HG03442 (cell line): ENCODE results near the gene LRBA.
"Not testable (repeated sequence)": the region's sequence is repeated elsewhere in the genome, so short reads cannot be mapped to it uniquely, and the experiment has no call there.

ENCODE experiments used
- ATAC-seq: cut with Tn5 transposase; IDR thresholded peaks from one replicate; pipeline ENCODE4 v1.9.1; 2021; ENCODE audit warnings: mild to moderate bottlenecking, moderate library complexity; ENCODE audit not compliant: unreplicated experiment

LRBA gene, protein sequence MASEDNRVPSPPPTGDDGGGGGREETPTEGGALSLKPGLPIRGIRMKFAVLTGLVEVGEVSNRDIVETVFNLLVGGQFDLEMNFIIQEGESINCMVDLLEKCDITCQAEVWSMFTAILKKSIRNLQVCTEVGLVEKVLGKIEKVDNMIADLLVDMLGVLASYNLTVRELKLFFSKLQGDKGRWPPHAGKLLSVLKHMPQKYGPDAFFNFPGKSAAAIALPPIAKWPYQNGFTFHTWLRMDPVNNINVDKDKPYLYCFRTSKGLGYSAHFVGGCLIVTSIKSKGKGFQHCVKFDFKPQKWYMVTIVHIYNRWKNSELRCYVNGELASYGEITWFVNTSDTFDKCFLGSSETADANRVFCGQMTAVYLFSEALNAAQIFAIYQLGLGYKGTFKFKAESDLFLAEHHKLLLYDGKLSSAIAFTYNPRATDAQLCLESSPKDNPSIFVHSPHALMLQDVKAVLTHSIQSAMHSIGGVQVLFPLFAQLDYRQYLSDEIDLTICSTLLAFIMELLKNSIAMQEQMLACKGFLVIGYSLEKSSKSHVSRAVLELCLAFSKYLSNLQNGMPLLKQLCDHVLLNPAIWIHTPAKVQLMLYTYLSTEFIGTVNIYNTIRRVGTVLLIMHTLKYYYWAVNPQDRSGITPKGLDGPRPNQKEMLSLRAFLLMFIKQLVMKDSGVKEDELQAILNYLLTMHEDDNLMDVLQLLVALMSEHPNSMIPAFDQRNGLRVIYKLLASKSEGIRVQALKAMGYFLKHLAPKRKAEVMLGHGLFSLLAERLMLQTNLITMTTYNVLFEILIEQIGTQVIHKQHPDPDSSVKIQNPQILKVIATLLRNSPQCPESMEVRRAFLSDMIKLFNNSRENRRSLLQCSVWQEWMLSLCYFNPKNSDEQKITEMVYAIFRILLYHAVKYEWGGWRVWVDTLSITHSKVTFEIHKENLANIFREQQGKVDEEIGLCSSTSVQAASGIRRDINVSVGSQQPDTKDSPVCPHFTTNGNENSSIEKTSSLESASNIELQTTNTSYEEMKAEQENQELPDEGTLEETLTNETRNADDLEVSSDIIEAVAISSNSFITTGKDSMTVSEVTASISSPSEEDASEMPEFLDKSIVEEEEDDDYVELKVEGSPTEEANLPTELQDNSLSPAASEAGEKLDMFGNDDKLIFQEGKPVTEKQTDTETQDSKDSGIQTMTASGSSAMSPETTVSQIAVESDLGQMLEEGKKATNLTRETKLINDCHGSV (N-terminal part only)

DNA sequence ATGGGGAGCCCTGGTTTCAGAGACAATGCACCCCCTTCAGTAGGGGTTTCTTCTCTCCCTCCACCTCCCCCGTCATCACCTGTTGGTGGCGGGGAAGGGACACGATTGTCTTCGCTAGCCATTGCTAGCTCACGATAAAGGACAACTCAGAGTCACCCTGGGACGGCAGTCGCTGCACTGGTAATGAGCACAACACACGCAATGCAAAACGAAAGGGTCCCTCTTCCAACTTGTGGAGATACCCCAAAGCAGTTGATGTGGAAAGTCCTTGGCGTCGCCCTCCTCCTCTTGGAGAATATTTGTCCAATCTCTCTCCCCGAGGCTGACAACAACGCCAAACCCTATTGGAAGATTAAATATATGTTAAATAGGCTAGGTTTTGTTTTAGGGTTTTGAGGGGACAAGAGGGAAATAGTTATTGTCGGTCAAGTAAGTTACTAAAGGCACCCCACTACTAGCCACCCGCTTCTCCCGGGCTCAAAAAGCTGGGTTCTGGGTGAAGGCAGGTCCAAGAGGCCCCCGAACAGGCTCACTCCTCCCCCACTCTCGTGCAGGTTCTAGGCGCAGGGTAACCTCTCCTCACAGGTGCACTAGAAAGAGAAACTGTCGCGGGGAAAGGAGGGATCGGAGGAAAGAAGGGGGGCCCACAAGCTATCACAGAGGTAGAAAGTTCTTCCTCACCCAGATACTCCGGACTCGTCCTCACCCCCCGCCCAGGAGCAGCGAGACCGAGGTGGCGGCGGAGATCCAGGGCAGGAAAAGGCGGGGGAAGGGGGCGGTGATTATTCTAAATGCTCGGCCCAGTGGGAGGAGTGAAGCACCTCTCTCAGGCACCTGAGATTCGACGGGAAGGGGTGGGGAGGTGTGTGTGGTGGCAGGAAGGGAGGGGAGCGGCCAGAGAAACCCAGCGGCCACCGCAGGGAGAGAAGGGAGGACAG is at the start of gene LRBA:
TSS of gene LRBA (minus strand) at position 764 of the 938 bp plus-strand sequence. CDS start at position 122, 642 bp downstream.
- peak; percentile 62 for ATAC-seq

DNA sequence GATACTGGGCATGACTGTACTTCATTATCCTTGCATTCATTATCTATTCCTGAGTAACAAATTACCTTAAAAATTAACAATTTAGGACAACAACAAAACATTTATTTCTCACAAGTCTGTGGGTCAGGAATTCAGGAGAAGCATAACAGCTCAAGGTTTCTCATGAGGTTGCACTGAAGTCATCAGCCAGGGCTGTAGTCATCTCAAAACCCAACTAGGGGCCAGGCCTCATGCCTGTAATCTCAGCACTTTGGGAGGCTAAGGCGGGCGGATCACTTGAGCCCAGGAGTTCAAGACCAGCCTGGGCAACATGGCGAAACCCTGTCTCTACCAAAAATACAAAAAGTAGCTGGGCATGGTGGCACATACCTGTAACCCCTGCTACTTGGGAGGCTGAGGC is 48.1 kb upstream of the LRBA start:
- ATAC-seq = not testable (repeated sequence)

DNA sequence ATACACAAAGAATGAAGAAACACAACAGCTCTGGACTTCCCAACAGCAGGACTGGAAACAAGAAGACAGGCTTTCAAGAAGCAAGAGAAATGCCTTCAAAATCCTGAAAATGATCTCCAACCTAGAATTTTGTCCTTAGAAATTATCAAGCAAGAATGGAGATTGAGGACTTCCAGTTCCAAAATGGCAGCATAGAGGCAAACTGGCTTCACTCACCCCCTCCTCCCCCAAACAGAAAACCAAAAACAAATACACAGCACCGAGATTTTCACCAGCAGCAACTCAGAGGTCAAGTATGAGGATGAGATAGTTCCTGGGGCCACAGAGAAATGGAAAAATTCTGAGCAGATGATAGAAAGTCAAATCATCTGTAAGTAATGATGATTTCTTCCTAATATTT is 40.5 kb upstream of the LRBA start:
- no peak for ATAC-seq

DNA sequence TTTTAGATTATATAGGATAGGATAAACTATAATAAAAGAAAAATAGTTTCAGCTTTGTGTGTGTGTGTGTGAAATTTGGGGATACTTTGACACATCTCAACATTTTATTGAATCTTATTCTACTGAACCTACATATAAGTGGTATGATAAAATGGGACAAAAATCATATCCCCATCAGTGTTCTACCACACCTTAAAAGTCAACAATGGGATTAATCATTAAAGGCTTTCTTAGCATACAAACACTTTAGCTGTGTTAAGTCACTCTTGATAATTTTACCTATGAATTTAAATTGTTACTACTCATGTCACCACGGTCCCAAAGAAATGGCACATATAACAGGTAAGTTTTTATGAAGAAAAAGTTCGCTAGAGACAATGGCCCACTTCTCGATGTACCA is 37.7 kb upstream of the LRBA start:
- peak; percentile 5 for ATAC-seq

DNA sequence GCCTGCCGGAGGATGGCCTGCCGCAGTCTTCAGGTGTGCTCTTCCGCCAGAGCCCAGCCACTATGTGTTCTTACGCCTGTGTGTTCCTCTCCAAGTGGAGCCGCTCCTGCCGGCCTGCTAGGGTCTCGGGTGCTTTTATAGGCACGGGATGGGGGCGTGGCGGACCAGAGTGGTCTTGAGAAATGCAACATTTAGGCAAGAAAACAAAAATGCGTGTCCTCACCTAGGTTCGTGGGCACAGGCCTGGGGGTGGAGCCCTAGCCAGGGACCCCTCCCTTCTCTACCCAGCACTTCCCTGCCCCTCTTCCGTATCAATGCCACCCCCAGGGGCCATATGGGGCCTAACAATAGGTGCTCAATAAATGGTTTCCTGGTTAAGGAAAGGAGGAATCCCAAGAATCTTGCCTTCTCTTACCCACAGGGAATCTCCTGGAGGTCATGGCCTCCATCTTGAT is 34.4 kb upstream of the LRBA start:
- ATAC-seq = no peak

DNA sequence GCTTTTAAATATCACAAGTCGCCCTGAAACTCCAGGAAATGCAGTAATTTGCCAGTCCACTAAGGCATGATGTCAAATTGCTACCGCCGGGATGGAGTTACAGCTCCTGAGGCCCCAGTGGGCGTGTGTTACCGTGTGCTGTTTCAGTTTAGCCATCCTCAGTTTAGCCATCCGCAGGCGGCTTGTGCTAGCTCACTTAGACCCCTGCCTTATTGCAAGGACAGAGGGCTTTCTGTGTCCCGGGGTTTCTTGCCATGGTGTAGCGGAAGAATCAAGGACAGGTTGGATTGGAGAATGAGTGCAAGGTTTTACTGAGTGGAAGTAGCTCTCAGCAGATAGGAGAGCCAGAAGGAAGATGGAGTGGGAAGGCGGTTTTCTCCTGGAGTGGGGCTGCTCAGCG is 33.8 kb upstream of the LRBA start:
- no peak for ATAC-seq

DNA sequence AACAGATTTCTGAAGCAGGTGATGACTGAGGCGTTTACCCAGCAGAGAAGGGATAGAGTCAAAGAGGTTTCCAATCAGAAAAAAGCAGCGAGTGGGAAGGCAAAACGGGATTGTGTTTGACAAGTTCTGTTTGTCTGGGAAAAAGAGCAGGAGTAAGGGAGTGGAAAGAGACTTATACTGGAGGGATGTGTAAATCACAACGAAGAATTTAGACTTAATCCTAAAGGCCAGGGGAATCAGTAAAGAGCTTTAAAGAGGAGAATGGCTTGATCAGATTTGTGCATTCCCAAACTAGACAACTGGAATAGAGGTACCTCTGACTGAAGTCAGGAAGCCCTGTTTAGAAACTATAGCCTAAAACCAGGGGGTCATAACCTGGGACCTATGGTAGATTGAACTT is 31.5 kb upstream of the LRBA start:
- no peak for ATAC-seq

DNA sequence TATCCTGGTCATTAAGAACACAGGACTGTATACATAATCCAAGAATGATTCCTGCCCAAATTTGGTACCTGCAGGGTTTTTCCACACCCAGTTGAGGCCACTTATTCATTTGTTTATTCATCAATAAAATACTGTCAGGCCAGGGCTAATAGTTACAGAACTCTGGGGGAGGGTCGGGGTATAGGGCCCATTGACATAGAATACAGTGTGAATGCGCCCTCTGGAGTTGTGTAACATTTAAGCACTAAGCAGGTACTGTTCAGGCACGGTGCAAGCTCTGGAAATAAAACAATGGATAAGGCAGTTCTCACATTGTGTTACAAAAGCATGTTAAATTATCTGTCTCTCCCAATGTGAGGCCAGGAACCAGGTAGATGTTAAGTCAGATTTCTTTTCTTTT is 30.8 kb upstream of the LRBA start:
- no peak for ATAC-seq

DNA sequence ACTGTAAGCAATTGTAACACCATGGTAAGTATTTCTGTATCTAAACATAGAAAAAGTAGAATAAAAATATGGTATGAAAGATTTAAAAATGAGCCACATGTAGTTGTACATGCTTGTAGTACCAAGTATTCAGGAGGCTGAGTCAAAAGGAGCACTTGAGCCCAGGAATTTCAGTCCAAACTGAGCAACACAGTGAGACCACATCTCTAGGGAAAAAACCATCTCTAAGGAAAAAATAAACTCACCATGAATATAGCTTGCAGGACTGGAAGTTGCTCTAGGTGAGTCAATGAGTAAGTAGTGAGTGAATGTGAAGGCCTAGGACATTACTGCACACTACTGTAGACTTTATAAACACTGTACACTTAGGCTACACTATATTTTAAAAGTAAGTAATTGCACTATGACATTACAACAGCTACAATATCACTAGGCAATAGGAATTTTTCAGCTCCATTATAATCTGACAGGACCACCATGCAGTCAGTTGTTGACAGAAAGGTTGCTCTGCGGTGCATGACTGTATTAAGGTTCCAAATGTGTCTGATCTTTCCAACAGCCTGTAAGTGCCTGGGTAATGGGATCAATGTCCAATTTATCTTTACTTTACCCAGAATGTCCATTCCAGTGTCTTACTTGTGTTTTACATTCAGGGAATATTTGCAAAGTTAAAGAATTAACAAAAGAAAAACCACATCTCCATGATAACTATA is 28.9 kb upstream of the LRBA start:
- ATAC-seq = no peak

DNA sequence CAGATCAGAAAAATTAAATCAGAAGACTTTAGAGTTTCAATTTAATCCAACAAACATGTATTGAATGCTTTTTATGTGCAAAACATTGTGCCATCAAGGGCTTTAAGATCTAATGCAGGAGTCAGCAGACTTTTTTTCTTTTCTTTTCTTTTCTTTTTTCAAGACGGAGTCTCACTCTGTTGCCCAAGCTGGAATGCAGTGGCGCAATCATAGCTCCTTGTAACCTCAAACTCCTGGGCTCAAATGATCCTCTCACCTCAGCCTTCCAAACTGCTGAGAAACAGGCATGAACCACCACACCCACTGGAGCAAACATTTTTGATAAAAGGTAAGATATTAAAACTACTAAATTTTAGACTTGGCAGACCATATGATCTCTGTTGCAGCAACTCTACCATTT is 24.6 kb upstream of the LRBA start:
- no peak for ATAC-seq

DNA sequence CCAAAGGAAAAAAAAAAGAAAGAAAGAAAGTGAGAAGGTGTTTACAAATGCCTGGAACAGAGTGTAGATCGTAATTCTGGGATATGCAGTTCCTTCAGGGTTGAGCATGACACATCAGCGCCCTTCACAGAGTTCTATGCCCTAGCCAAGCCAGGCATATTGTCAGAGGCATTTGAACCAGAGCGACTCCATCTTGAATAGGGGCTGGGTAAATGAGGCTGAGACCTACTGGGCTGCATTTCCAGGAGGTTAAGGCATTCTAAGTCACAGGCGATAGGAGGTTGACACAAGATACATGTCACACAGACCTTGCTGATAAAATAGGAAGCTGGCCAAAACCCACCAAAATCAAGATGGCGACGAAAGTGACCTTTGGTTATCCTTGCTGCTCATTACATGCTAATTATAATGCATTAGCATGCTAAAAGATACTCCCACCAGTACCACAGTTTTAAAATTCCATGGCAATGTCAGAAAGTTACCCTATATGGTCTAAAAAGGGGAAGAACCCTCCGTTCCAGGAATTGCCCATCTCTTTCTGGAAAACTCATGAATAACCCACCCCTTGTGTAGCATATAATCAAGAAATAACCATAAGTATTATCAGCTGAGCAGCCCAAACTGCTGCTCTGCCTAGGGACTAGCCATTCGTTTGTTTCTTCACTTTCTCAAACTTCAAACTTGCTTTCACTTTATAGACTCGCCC is 23.5 kb upstream of the LRBA start:
- no peak for ATAC-seq

DNA sequence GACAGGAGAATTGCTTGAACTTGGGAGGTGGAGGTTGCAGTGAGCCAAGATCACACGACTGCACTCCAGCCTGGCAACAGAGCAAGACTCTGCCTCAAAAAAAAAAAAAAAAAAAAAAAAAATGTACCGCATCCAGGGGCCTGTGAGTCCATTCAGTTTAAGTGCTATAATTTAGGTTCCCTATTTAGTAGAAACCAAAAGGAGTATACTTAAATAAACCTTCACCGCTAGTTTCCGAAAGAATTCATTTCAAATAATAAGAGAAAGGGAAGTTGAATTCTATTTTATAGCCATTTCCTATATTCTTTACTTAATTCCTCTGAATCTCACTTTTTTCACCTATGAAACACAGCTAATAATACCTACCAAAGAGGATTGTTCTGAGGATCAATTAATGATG is 20.8 kb upstream of the LRBA start:
- no peak for ATAC-seq

DNA sequence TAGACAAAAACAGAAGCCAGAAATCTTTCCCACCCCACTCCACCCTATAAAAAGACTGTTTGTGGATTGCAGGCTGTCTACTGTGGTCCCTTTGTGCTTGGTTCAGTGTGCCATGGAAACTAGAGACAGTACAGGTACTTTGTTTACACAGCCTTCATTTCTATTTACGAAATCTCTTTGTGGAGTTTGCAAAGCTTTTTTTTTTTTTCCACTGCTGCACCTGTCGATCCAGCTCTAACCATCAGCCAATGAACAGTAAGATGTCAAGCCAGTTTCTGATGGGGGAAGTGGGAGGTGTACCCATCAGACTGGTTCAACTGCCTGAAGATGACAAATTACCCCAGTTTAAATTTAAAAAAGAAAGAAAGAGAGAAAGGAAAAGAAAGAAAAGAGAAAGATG is 20.2 kb upstream of the LRBA start:
- no peak for ATAC-seq

DNA sequence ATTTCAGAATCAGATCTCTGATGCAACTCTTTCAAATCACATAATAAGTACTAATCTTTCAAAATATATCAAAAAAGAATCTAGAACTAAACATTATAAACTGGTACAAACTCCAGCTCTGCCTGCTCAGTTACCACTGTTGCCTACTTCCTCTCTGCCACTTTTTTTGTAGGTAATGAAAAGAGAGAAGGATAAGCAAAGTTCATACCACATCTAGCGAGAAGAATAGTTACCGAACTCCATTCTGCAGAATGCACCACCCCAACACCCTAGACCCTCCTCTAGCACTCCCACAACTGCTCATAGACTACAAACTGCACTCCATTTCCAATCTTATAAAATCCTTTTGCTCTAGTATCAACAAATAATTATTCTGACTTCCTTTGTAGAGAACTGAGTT is 19.7 kb upstream of the LRBA start:
- no peak for ATAC-seq

DNA sequence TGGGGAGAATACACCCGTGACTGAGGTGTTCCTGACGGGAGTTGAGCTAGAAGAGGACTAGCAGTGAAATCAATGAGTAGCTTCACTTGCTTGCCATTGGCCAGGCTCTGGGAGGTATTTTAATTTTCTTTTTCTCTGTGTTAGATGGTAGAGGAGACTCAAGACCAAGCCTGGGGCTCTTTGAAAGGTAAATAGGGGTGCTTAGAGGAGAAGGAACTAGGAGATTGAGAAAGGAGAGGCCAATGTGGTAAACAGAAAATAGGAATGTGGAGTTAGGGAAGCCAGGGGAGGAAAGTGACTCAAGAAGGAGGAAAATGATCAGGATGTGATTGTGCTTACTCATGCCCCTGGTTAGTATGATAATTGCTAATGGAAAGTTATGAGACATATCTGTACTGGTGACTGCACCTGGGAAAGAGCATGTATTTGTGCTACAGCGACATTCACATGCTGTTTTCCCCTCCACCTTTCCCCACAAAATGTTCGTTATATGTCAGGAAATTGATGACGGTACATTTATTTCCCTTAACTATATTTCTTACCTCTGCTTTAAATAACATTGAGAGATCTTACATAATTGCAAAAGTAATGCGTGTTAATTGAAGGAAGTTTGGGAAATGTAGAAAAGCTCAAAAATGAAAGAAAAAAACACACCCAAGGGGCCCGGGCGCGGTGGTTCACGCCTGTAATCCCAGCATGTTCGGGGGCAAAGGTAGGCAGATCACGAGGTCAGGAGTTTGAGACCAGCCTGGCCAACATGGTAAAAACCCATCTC is 16.9 kb upstream of the LRBA start:
- peak; percentile 69 for ATAC-seq

DNA sequence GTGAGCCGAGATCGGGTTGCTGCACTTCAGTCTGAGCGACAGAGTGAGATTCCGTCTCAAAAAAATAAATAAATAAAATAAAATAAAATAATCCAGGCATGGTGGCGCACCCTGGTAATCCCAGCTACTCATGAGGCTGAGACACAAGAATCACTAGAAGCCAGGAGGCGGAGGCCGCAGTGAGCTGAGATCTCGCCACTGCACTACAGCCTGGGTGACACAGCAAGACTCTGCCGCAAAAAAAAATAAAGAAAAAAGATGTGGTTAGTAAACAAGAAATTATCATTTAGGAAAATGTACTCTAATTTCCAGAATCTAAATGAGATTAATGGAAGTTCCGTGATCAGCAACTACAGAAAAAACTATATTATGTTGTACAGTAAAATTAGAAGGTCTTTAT is 14.5 kb upstream of the LRBA start:
- no peak for ATAC-seq

DNA sequence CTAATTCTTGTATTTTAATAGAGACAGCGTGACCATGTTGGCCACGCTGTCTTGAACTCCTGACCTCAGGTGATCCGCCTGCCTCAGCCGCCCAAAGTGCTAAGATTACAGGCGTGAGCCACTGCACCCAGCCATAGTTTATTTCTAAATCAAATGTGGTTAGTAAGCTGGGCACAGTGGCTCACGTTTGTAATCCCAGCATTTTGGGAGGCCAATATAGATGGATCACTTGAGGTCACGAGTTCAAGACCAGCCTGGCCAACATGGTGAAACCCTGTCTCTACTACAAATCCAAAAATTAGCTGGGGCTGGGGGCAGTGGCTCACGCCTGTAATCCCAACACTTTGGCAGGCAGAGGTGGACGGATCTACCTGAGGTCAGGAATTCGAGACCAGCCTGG is 13.9 kb upstream of the LRBA start:
- not testable (repeated sequence) for ATAC-seq

DNA sequence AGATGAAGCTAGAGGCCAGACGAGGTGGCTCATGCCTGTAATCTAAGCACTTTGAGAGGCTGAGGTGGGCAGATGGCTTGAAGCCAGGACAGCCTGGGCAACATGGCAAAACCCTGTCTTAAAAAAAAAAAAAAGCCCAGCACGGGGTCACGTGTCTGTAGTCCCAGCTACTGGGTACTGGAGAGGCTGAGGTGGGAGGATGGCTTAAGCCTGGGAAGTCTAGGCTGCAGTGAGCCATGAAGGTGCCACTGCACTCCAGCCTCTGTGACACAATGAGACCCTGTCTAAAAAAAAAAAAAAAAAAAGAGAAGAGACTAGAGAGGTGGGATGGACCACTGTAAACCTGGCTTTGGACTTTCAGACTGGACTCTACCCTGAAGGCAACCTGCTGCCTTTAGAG is 10.7 kb upstream of the LRBA start:
- ATAC-seq = no peak
